H9 (cell line): ENCODE results near the gene NHLRC4. TPM values are rescaled to one million over a fixed set of nuclear protein-coding genes. Genes with fewer than 3 reads are reported as not detected.

Source experiments
- DNase-seq: peaks from one replicate; pipeline ENCODE4 v3.0.0-alpha.2; 2017
- H2AFZ ChIP-seq: one replicate; pipeline ENCODE4 v1.6.1; 2013; ENCODE audit warnings: mild to moderate bottlenecking, low read length, control low read depth, moderate library complexity
- H2AK5ac ChIP-seq: 2 replicates; pipeline ENCODE4 v1.6.1; 2013; ENCODE audit warnings: low read length, control low read depth, mixed read lengths; ENCODE audit not compliant: insufficient read length
- H2BK120ac ChIP-seq: one replicate; pipeline ENCODE4 v1.6.1; 2013; ENCODE audit warnings: low read depth, mild to moderate bottlenecking, low read length, control low read depth, inconsistent platforms; ENCODE audit not compliant: poor library complexity, severe bottlenecking
- H2BK12ac ChIP-seq: 2 replicates; pipeline ENCODE4 v1.6.1; 2013; ENCODE audit warnings: low read length, control low read depth, mixed read lengths, low read depth; ENCODE audit not compliant: insufficient read length
- H2BK15ac ChIP-seq: 2 replicates; pipeline ENCODE4 v1.6.1; 2013; ENCODE audit warnings: low read depth, low read length, control low read depth
- H2BK20ac ChIP-seq: one replicate; pipeline ENCODE4 v1.6.1; 2013; ENCODE audit warnings: low read depth, mild to moderate bottlenecking, low read length, control low read depth, inconsistent platforms; ENCODE audit not compliant: poor library complexity, severe bottlenecking
- H2BK5ac ChIP-seq: 2 replicates; pipeline ENCODE4 v1.6.1; 2013; ENCODE audit warnings: low read length, control low read depth, mixed read lengths; ENCODE audit not compliant: insufficient read length
- H3K14ac ChIP-seq: 2 replicates; pipeline ENCODE4 v1.6.1; 2013; ENCODE audit warnings: low read length, control low read depth; ENCODE audit not compliant: insufficient read depth
- H3K18ac ChIP-seq: 2 replicates; pipeline ENCODE4 v1.6.1; 2013; ENCODE audit warnings: low read depth, mild to moderate bottlenecking, mixed read lengths, low read length, control low read depth; ENCODE audit not compliant: insufficient read length
- H3K23ac ChIP-seq: 2 replicates; pipeline ENCODE4 v1.6.1; 2013; ENCODE audit warnings: low read length, control low read depth, mixed read lengths, low read depth; ENCODE audit not compliant: insufficient read length
- H3K23me2 ChIP-seq: 2 replicates; pipeline ENCODE4 v1.6.1; 2013; ENCODE audit warnings: low read depth, mild to moderate bottlenecking, mixed read lengths, low read length, control low read depth; ENCODE audit not compliant: insufficient read length, poor library complexity, severe bottlenecking
- H3K27ac ChIP-seq: 2 replicates; pipeline ENCODE4 v1.5.1; 2013; ENCODE audit warnings: low read length, control low read depth, mixed read lengths, low read depth; ENCODE audit not compliant: insufficient read length
- H3K27me3 ChIP-seq: 2 replicates; pipeline ENCODE4 v1.6.1; 2013; ENCODE audit warnings: low read length, control low read depth, inconsistent platforms; ENCODE audit not compliant: insufficient read depth
- H3K4ac ChIP-seq: 2 replicates; pipeline ENCODE4 v1.6.1; 2013; ENCODE audit warnings: low read depth, mild to moderate bottlenecking, control low read depth, inconsistent platforms, low read length, moderate library complexity
- H3K4me1 ChIP-seq: 2 replicates; pipeline ENCODE4 v1.6.1; 2013; ENCODE audit warnings: low read length, control low read depth, inconsistent platforms; ENCODE audit not compliant: insufficient read depth
- H3K4me2 ChIP-seq: 2 replicates; pipeline ENCODE4 v1.6.1; 2013; ENCODE audit warnings: low read length, control low read depth, mixed read lengths; ENCODE audit not compliant: insufficient read length, insufficient read depth
- H3K56ac ChIP-seq: 2 replicates; pipeline ENCODE4 v1.6.1; 2013; ENCODE audit warnings: low read depth, mild to moderate bottlenecking, mixed read lengths, low read length, control low read depth; ENCODE audit not compliant: insufficient read length
- H3K79me1 ChIP-seq: 2 replicates; pipeline ENCODE4 v1.6.1; 2013; ENCODE audit warnings: low read depth, mild to moderate bottlenecking, moderate library complexity, low read length, control low read depth, inconsistent platforms; ENCODE audit not compliant: insufficient read depth, poor library complexity, severe bottlenecking
- H3K79me2 ChIP-seq: 2 replicates; pipeline ENCODE4 v1.6.1; 2013; ENCODE audit warnings: low read length, control low read depth, inconsistent platforms; ENCODE audit not compliant: insufficient read depth
- H3K9ac ChIP-seq: 2 replicates; pipeline ENCODE4 v1.6.1; 2013; ENCODE audit warnings: low read length, control low read depth, mixed read lengths; ENCODE audit not compliant: insufficient read length; ENCODE audit errors: extremely low read depth
- H3K9me3 ChIP-seq: one replicate; pipeline ENCODE4 v1.6.1; 2013; ENCODE audit warnings: low read depth, low read length, inconsistent platforms; ENCODE audit not compliant: control insufficient read depth
- H3T11ph ChIP-seq: one replicate; pipeline ENCODE4 v1.6.1; 2013; ENCODE audit warnings: mild to moderate bottlenecking, low read length, control low read depth, inconsistent platforms
- H4K20me1 ChIP-seq: one replicate; pipeline ENCODE4 v1.6.1; 2013; ENCODE audit not compliant: control insufficient read depth, insufficient read length, insufficient read depth
- H4K5ac ChIP-seq: 2 replicates; pipeline ENCODE4 v1.6.1; 2013; ENCODE audit warnings: low read depth, mild to moderate bottlenecking, mixed read lengths, low read length, control low read depth; ENCODE audit not compliant: insufficient read length
- H4K8ac ChIP-seq: replicated peaks from 2 replicates; pipeline ENCODE4 v1.6.1; 2013; ENCODE audit warnings: low read length, control low read depth, mixed read lengths, low read depth; ENCODE audit not compliant: insufficient read length
- H4K91ac ChIP-seq: 2 replicates; pipeline ENCODE4 v1.6.1; 2013; ENCODE audit warnings: low read depth, mild to moderate bottlenecking, moderate library complexity, mixed read lengths, low read length, control low read depth; ENCODE audit not compliant: insufficient read length
- H3K27ac Mint-ChIP-seq, 3 experiments: 2 replicates in 2 of 3; 3 replicates in 1 of 3; pipeline ENCODE4 v1.8.0; 2020 to 2021; ENCODE audit warnings: mixed read lengths in 3 of 3, mild to moderate bottlenecking in 1 of 3, moderate library complexity in 1 of 3
- H3K27me3 Mint-ChIP-seq: 2 replicates; pipeline ENCODE4 v1.8.0; 2021; ENCODE audit warnings: low read depth, mild to moderate bottlenecking, moderate library complexity, mixed read lengths
- H3K36me3 Mint-ChIP-seq, 3 experiments: 2 replicates in 2 of 3; 3 replicates in 1 of 3; pipeline ENCODE4 v1.8.0; 2020 to 2021; ENCODE audit warnings: low read depth in 3 of 3, mixed read lengths in 3 of 3; ENCODE audit not compliant: insufficient read depth in 1 of 3
- H3K4me1 Mint-ChIP-seq, 2 experiments: 2 replicates each; pipeline ENCODE4 v1.8.0; 2020; ENCODE audit warnings: mixed read lengths in 2 of 2
- H3K4me3 Mint-ChIP-seq, 2 experiments: 2 replicates in 1 of 2; 3 replicates in 1 of 2; pipeline ENCODE4 v1.8.0; 2020 to 2021; ENCODE audit warnings: mild to moderate bottlenecking in 2 of 2, mixed read lengths in 2 of 2, moderate library complexity in 1 of 2
- H3K9me3 Mint-ChIP-seq, 2 experiments: 2 replicates in 1 of 2; 3 replicates in 1 of 2; pipeline ENCODE4 v1.8.0; 2020; ENCODE audit warnings: mild to moderate bottlenecking in 2 of 2, mixed read lengths in 2 of 2, moderate library complexity in 1 of 2
- WGBS: extraction: QIAGEN DNeasy Blood & Tissue Kit; methylation state at CpG from one replicate; pipeline ENCODE4 v1.1.7; 2013; ENCODE audit warnings: missing lambda C conversion rate, low lambda C conversion rate, mixed read lengths; ENCODE audit not compliant: insufficient read length; ENCODE audit errors: extremely low coverage; 5-methylcytosine and 5-hydroxymethylcytosine counted together
- total RNA-seq: library from RNA; stranded (reverse); gene quantifications from 2 replicates; pipeline ENCODE4 v1.2.1, GENCODE V29; 2021
- TF ChIP-seq, protein P1 (sequence below): fragments of 200-600 bp; sonication (generic); conservative IDR thresholded peaks from 3 replicates; pipeline ENCODE4 v1.8.0; 2021; ENCODE audit warnings: antibody characterized with exemption, mild to moderate bottlenecking

The NHLRC4 gene
- total RNA-seq, 1 experiment from 2014 or later: 0.42 TPM

DNA sequence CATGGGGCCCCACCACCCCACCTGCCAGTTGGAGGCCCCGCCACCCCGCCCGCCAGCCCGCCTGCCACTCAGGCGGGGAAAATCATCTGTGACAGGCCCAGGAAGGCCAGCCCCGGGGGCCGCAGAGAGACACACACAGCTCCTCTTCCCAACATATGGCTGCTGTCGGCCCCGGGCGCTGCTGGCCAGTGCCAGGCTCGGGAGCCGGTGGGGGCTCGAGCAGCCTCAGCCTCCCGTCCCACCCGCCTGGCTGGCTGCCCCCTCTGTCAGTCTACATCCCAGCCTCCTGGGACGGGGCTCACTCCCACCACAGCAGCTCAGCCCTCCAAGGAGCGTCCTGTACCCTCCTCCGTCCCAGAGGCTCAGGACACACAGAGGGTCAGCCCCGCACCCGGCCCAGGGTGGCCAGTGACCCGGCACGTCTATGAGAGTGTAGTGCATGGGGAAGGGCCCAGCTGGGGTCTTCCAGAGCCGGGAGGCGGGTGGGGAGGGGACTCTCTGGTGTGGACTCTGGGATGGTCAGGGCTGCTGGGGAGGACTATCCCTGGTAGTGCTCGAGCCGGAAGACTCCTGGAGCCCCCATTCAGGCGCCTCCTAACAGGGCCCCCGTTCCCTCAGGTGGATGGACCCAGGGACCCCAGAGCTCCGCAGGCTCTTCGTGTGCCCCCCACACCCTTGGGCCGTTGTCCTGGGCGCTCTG is 10.2 kb upstream of the NHLRC4 start:
- H4K91ac ChIP-seq: no peak overlapping the region
- Mint-ChIP-seq H3K9me3 (no peaks in the 10 kb centered on the region), H3K27ac (no peak overlapping the region), H3K27me3 (peaks cover 27% of the 10 kb centered on the region), H3K4me1 (no peaks in the 10 kb centered on the region), H3K4me3 (no peak overlapping the region), H3K36me3 (peaks cover 0 to 3% (median 0%) of the 10 kb centered on the region in 3 experiments; a peak in 3 of 7 replicates)
- no peak overlapping the region for H2AK5ac ChIP-seq
- H3K18ac ChIP-seq: no peak overlapping the region
- no peak overlapping the region for H2BK5ac ChIP-seq
- TF ChIP-seq, protein P1, sequence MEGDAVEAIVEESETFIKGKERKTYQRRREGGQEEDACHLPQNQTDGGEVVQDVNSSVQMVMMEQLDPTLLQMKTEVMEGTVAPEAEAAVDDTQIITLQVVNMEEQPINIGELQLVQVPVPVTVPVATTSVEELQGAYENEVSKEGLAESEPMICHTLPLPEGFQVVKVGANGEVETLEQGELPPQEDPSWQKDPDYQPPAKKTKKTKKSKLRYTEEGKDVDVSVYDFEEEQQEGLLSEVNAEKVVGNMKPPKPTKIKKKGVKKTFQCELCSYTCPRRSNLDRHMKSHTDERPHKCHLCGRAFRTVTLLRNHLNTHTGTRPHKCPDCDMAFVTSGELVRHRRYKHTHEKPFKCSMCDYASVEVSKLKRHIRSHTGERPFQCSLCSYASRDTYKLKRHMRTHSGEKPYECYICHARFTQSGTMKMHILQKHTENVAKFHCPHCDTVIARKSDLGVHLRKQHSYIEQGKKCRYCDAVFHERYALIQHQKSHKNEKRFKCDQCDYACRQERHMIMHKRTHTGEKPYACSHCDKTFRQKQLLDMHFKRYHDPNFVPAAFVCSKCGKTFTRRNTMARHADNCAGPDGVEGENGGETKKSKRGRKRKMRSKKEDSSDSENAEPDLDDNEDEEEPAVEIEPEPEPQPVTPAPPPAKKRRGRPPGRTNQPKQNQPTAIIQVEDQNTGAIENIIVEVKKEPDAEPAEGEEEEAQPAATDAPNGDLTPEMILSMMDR: no peak
- H2BK12ac ChIP-seq: no peak overlapping the region
- no peaks in the 10 kb centered on the region for H3K4me1 ChIP-seq
- no peaks in the 10 kb centered on the region for H3K9me3 ChIP-seq
- H4K8ac ChIP-seq: no peak overlapping the region
- H3K56ac ChIP-seq: no peak overlapping the region
- no peak overlapping the region for H3K4ac ChIP-seq
- WGBS: no CpG with 5 or more reads among the region's 32 CpGs
- peaks cover 2% of the 10 kb centered on the region; the same call in 1 of the 2 replicates for H3K27me3 ChIP-seq
- H3K79me2 ChIP-seq: no peaks in the 10 kb centered on the region
- no peak overlapping the region for H2AFZ ChIP-seq
- no peak overlapping the region for H2BK20ac ChIP-seq
- no peaks in the 10 kb centered on the region for H3K23me2 ChIP-seq
- no peak overlapping the region for H3T11ph ChIP-seq
- H3K9ac ChIP-seq: no peak overlapping the region
- no peak for DNase-seq
- no peak overlapping the region for H3K23ac ChIP-seq
- H4K5ac ChIP-seq: no peak overlapping the region
- H3K14ac ChIP-seq: no peak overlapping the region
- H3K27ac ChIP-seq: no peak overlapping the region
- no peak overlapping the region for H2BK15ac ChIP-seq
- no peaks in the 10 kb centered on the region for H3K79me1 ChIP-seq
- no peak overlapping the region for H3K4me2 ChIP-seq
- no peak overlapping the region for H2BK120ac ChIP-seq
- no peaks in the 10 kb centered on the region for H4K20me1 ChIP-seq
